ENCODE measurements around the gene P2RX6.
"Not testable (repeated sequence)": the region's sequence is repeated elsewhere in the genome, so short reads cannot be mapped to it uniquely, and the experiment has no call there.

Gene P2RX6
- 0.12 to 1.3 (median 0.46) reads per million in 4 donors for total RNA-seq

GRCh38 chr22:21014726-21015465 is at the start of gene P2RX6:
P2RX6 (plus strand) TSS chr22:21015165; CDS start chr22:21015175, 10 bp downstream.
- DNase-seq, result no peak

GRCh38 chr22:20965888-20966855 is 48.8 kb upstream of the P2RX6 start:
- no peak for DNase-seq

- no peak for DNase-seq
These were observed 47.9 kb upstream of the P2RX6 start, which contains the start of gene AIFM3 for GRCh38 chr22:20966883-20967696. AIFM3 (plus strand) TSS chr22:20967255; CDS start chr22:20967945, 690 bp downstream.

GRCh38 chr22:20967697-20968211 is 47.2 kb upstream of the P2RX6 start:
- no peak for DNase-seq

- no peak for DNase-seq
These were observed 46.5 kb upstream of the P2RX6 start for GRCh38 chr22:20968281-20968977.

GRCh38 chr22:20970939-20971657 is 43.9 kb upstream of the P2RX6 start:
- DNase-seq, result no peak

- not testable (repeated sequence) for DNase-seq
These were observed 42.8 kb upstream of the P2RX6 start for GRCh38 chr22:20972014-20972694.

GRCh38 chr22:20972933-20973577 is 41.9 kb upstream of the P2RX6 start:
- no peak for DNase-seq

- DNase-seq, result no peak
These were observed 41.2 kb upstream of the P2RX6 start for GRCh38 chr22:20973634-20974286.

- no peak for DNase-seq
These were observed 40.5 kb upstream of the P2RX6 start for GRCh38 chr22:20974336-20974955.

GRCh38 chr22:20975541-20976290 is 39.2 kb upstream of the P2RX6 start:
- no peak for DNase-seq

- no peak for DNase-seq
These were observed 38.6 kb upstream of the P2RX6 start for GRCh38 chr22:20976291-20976877.

- DNase-seq, result no peak
These were observed 37.9 kb upstream of the P2RX6 start for GRCh38 chr22:20977019-20977418.

GRCh38 chr22:20977516-20978170 is 37.3 kb upstream of the P2RX6 start:
- no peak for DNase-seq

GRCh38 chr22:20978419-20978818 is 36.5 kb upstream of the P2RX6 start:
- no peak for DNase-seq

GRCh38 chr22:20979243-20979809 is 35.6 kb upstream of the P2RX6 start:
- DNase-seq, result peak; percentile 36 to 60 (median 55)
